H1 (cell line): ENCODE results near the gene SMIM8. TPM values are rescaled to one million over a fixed set of nuclear protein-coding genes. Genes with fewer than 3 reads are reported as not detected.
A peak's percentile ranks its signal among the peaks of the same experiment; 100 is the strongest.

Experiments used
- CTCF ChIA-PET: fragments of 300-600 bp; sonication (Branson Sonifier 250); formaldehyde crosslinking; loops from one replicate; lab custom pipeline; 2021; ENCODE audit not compliant: partially characterized antibody; lab: Charles Lee
- POLR2A ChIA-PET: fragments of 300-600 bp; sonication (Branson Sonifier 250); formaldehyde crosslinking; loops from one replicate; lab custom pipeline; 2021; ENCODE audit warnings: inconsistent platforms; ENCODE audit not compliant: partially characterized antibody; lab: Charles Lee
- DNase-seq, 2 experiments: peaks; one replicate each; pipeline versions ENCODE4 v3.0.0 to v3.0.0-alpha.2; 2010 to 2022; ENCODE audit warnings: low spot score in 2 of 2, low read depth in 1 of 2, mixed read lengths in 1 of 2
- FAIRE-seq: peaks from 2 replicates; lab custom pipeline; 2011; peaks lifted over from hg19 to GRCh38; lab: Jason Lieb, UNC
- H2AFZ ChIP-seq: 2 replicates; pipeline ENCODE4 v1.8.1; 2012; ENCODE audit warnings: low read length, inconsistent platforms
- H2AK5ac ChIP-seq: 2 replicates; pipeline ENCODE4 v1.6.1; 2013; ENCODE audit warnings: low read depth, low read length
- H2BK120ac ChIP-seq: replicated peaks from 2 replicates; pipeline ENCODE3; 2013; ENCODE audit warnings: low read depth, low read length, inconsistent platforms
- H2BK12ac ChIP-seq: 2 replicates; pipeline ENCODE4 v1.6.1; 2013; ENCODE audit warnings: low read depth, low read length
- H2BK15ac ChIP-seq: 2 replicates; pipeline ENCODE4 v1.6.1; 2013; ENCODE audit warnings: low read length
- H2BK20ac ChIP-seq: 2 replicates; pipeline ENCODE4 v1.6.1; 2013; ENCODE audit warnings: low read length
- H2BK5ac ChIP-seq: 2 replicates; pipeline ENCODE4 v1.6.1; 2013; ENCODE audit warnings: low read depth, low read length
- H3K14ac ChIP-seq: 2 replicates; pipeline ENCODE4 v1.6.1; 2013; ENCODE audit warnings: inconsistent platforms; ENCODE audit not compliant: insufficient read length
- H3K18ac ChIP-seq: 2 replicates; pipeline ENCODE4 v1.6.1; 2013; ENCODE audit warnings: low read length; ENCODE audit errors: extremely low read depth
- H3K23ac ChIP-seq: 2 replicates; pipeline ENCODE4 v1.6.1; 2013; ENCODE audit warnings: inconsistent platforms; ENCODE audit not compliant: insufficient read length
- H3K23me2 ChIP-seq: 2 replicates; pipeline ENCODE4 v1.6.1; 2013; ENCODE audit warnings: low read depth, low read length
- H3K27ac ChIP-seq: 2 replicates; pipeline ENCODE4 v1.6.1; 2011; ENCODE audit warnings: low read depth, low read length, inconsistent platforms
- H3K27me3 ChIP-seq, 4 experiments: replicated peaks in 1 of 4; 1 replicate in 1 of 4; 2 replicates in 3 of 4; pipeline versions ENCODE4 v1.6.1 to v1.8.1; 2011 to 2013; ENCODE audit warnings: low read length in 3 of 4, mild to moderate bottlenecking in 3 of 4, inconsistent platforms in 2 of 4, mixed read lengths in 2 of 4, moderate library complexity in 1 of 4; ENCODE audit not compliant: control insufficient read depth in 3 of 4, insufficient read depth in 3 of 4; ENCODE audit errors: extremely low read depth in 1 of 4
- H3K36me3 ChIP-seq, 4 experiments: 2 replicates each; pipeline versions ENCODE4 v1.6.1 to v1.8.1; 2011 to 2013; ENCODE audit warnings: mild to moderate bottlenecking in 4 of 4, low read length in 3 of 4, moderate library complexity in 2 of 4, control low read depth in 1 of 4, inconsistent platforms in 1 of 4; ENCODE audit not compliant: insufficient read depth in 4 of 4, control insufficient read depth in 2 of 4
- H3K4ac ChIP-seq: replicated peaks from 2 replicates; pipeline ENCODE3; 2013; ENCODE audit warnings: low read length, low read depth, mixed read lengths, inconsistent platforms; ENCODE audit not compliant: insufficient read length
- H3K4me1 ChIP-seq, 4 experiments: replicated peaks in 1 of 4; 1 replicate in 1 of 4; 2 replicates in 3 of 4; pipeline versions ENCODE4 v1.6.1 to v1.8.1; 2011 to 2013; ENCODE audit warnings: low read length in 3 of 4, inconsistent platforms in 2 of 4, mixed read lengths in 1 of 4; ENCODE audit not compliant: insufficient read depth in 4 of 4, control insufficient read depth in 3 of 4
- H3K4me2 ChIP-seq, 2 experiments: 2 replicates each; pipeline versions ENCODE4 v1.6.1 to v1.8.1; 2011 to 2013; ENCODE audit warnings: low read depth in 2 of 2, low read length in 2 of 2, control low read depth in 1 of 2, inconsistent platforms in 1 of 2, mild to moderate bottlenecking in 1 of 2; ENCODE audit not compliant: insufficient read depth in 1 of 2
- H3K4me3 ChIP-seq, 4 experiments: fragments of 200-600, 300-600 bp in 1 of 4; sonication (generic), shearing (Covaris generic), sonication (Bioruptor Twin) in 1 of 4; 2 replicates each; pipeline versions ENCODE4 v1.5.1 to v1.8.1; 2011 to 2016; ENCODE audit warnings: low read length in 4 of 4, low read depth in 3 of 4, control low read depth in 2 of 4, inconsistent platforms in 2 of 4, mild to moderate bottlenecking in 2 of 4, mixed read lengths in 1 of 4, moderate library complexity in 1 of 4; ENCODE audit not compliant: insufficient read depth in 2 of 4; ENCODE audit errors: extremely low read depth in 1 of 4
- H3K56ac ChIP-seq: replicated peaks from 2 replicates; pipeline ENCODE3; 2013; ENCODE audit warnings: low read depth, mild to moderate bottlenecking, mixed read lengths, low read length, inconsistent platforms; ENCODE audit not compliant: insufficient read length
- H3K79me1 ChIP-seq: 2 replicates; pipeline ENCODE4 v1.6.1; 2013; ENCODE audit warnings: low read depth, low read length, control low read depth
- H3K79me2 ChIP-seq, 2 experiments: 2 replicates each; pipeline versions ENCODE4 v1.6.1 to v1.8.1; 2012 to 2013; ENCODE audit warnings: low read length in 2 of 2, mild to moderate bottlenecking in 2 of 2, inconsistent platforms in 1 of 2; ENCODE audit not compliant: insufficient read depth in 2 of 2, control insufficient read depth in 1 of 2
- H3K9ac ChIP-seq, 4 experiments: replicated peaks in 1 of 4; 1 replicate in 1 of 4; 2 replicates in 3 of 4; pipeline versions ENCODE4 v1.6.1 to v1.8.1; 2011 to 2013; ENCODE audit warnings: low read depth in 3 of 4, low read length in 3 of 4, control low read depth in 2 of 4, mild to moderate bottlenecking in 2 of 4, moderate library complexity in 2 of 4, inconsistent platforms in 1 of 4; ENCODE audit errors: extremely low read depth in 1 of 4
- H3K9me3 ChIP-seq, 2 experiments: 2 replicates each; pipeline versions ENCODE4 v1.6.1 to v1.8.1; 2012 to 2013; ENCODE audit warnings: mild to moderate bottlenecking in 2 of 2, moderate library complexity in 2 of 2, control low read depth in 1 of 2, inconsistent platforms in 1 of 2, low read depth in 1 of 2, low read length in 1 of 2, mixed read lengths in 1 of 2; ENCODE audit not compliant: insufficient read depth in 2 of 2
- H4K20me1 ChIP-seq, 2 experiments: replicated peaks in 1 of 2; 2 replicates each; pipeline versions ENCODE3 to v1.8.1; 2011 to 2013; ENCODE audit warnings: inconsistent platforms in 2 of 2, low read length in 2 of 2, mild to moderate bottlenecking in 1 of 2; ENCODE audit not compliant: insufficient read depth in 2 of 2, control insufficient read depth in 1 of 2
- H4K5ac ChIP-seq: 2 replicates; pipeline ENCODE4 v1.6.1; 2013; ENCODE audit warnings: low read length, low read depth, mixed read lengths, inconsistent platforms; ENCODE audit not compliant: insufficient read length
- H4K8ac ChIP-seq: 2 replicates; pipeline ENCODE4 v1.8.0; 2013; ENCODE audit warnings: mild to moderate bottlenecking, moderate library complexity, low read length, inconsistent platforms; ENCODE audit not compliant: insufficient read depth; ENCODE audit errors: extremely low read depth
- H4K91ac ChIP-seq: replicated peaks from 2 replicates; pipeline ENCODE3; 2013; ENCODE audit warnings: low read length, mixed read lengths, inconsistent platforms; ENCODE audit not compliant: insufficient read length
- BRCA1 ChIP-seq: IDR thresholded peaks from 2 replicates; pipeline ENCODE4 v1.6.1; 2012; ENCODE audit warnings: low read depth, low read length, improper control_type of control experiment
- WGBS, 2 experiments: shearing (Covaris generic) in 1 of 2; methylation state at CpG; one replicate each; pipeline versions ENCODE4 v1.1.6 to v1.1.7; 2013 to 2015; ENCODE audit warnings: low lambda C conversion rate in 2 of 2, mixed read lengths in 2 of 2, inconsistent platforms in 1 of 2, low coverage in 1 of 2, missing lambda C conversion rate in 1 of 2; ENCODE audit not compliant: insufficient replicate concordance in 2 of 2, insufficient coverage in 1 of 2, insufficient read length in 1 of 2; ENCODE audit errors: extremely low coverage in 1 of 2, missing lambda C conversion rate in 1 of 2; 5-methylcytosine and 5-hydroxymethylcytosine counted together
- polyA plus RNA-seq, 7 experiments: library from polyadenylated mRNA; depleted of rRNA in 3 of 7; stranded (reverse) in 5 of 7; unstranded in 2 of 7; fragments of >200 nt in 5 of 7; fragments of 200-250 nt in 2 of 7; gene quantifications; 1 replicate in 5 of 7; 2 replicates in 1 of 7; 4 replicates in 1 of 7; pipeline versions ENCODE4 v1.2.1 to v1.2.3, GENCODE V29; 2011 to 2013; ENCODE audit warnings: missing spikeins in 2 of 7, mixed read lengths in 2 of 7
- total RNA-seq: library from RNA; stranded (reverse); fragmentation: NEBNext Ultra II Directional; extraction: Animal tissue kit (Norgen Biotek cat#: 25700); gene quantifications from 2 replicates; pipeline ENCODE4 v1.2.1, GENCODE V29; 2021

SMIM8 gene
- total and polyA plus RNA-seq, 2 of the 8 experiments (the other 6 are each of a cell fraction or from before 2014, with no cell fraction given): 3.0 to 10.7 TPM

- Histone ChIP-seq H3K9ac (no peak overlapping the region), H4K20me1 (no peaks in the 10 kb centered on the region), H4K8ac (no peak overlapping the region), H3K4me1 (peaks cover 0 to 5% (median 0%) of the 10 kb centered on the region in 4 experiments; a peak in 3 of 7 replicates), H4K91ac (no peak overlapping the region), H2BK15ac (no peak overlapping the region), H3K79me2 (no peaks in the 10 kb centered on the region; a peak in 1 of 4 replicates), H3K79me1 (no peaks in the 10 kb centered on the region), H2BK5ac (peak overlapping the region; percentile 18; the same call in 1 of the 2 replicates), H2AFZ (no peak overlapping the region), H3K4me3 (no peak overlapping the region), H3K4me2 (no peak overlapping the region; a peak in 1 of 4 replicates), H3K4ac (no peak overlapping the region), H3K23me2 (no peaks in the 10 kb centered on the region), H3K14ac (no peak overlapping the region), H3K27me3 (no peaks in the 10 kb centered on the region), H3K27ac (no peak overlapping the region), H3K23ac (no peak overlapping the region), H3K36me3 (no peaks in the 10 kb centered on the region; a peak in 1 of 8 replicates), H4K5ac (no peak overlapping the region), H2AK5ac (no peak overlapping the region), H2BK120ac (no peak overlapping the region), H2BK12ac (no peak overlapping the region), H3K56ac (no peak overlapping the region), H2BK20ac (no peak overlapping the region), H3K9me3 (no peaks in the 10 kb centered on the region), H3K18ac (no peak overlapping the region)
- 89% methylated on average over 4 of the region's 4 CpGs; no CpG with 5 or more reads in 1 of the 2 experiments for WGBS, 2 experiments
- POLR2A ChIA-PET: no interaction called here
- CTCF ChIA-PET: interaction anchor here (0.6 to 2.8 kb wide), 3 partner anchors 13 to 274 kb away, joined by 3 to 10 read pairs (median 4); no protein-coding TSS in a partner anchor
- DNase-seq: no peak
- peak; percentile 48 for FAIRE-seq
- TF ChIP-seq BRCA1: no peak
Measured at GRCh38 chr6:87336367-87336766, 14.0 kb downstream of the SMIM8 start.
